GM12891 (cell line): ENCODE measurements around the gene IFIT3.

Source experiments
- PAX5 ChIP-seq: IDR thresholded peaks from 2 replicates; pipeline ENCODE4 v1.6.1; 2011; ENCODE audit warnings: low read length, moderate library complexity, mild to moderate bottlenecking; ENCODE audit not compliant: insufficient read depth, severe bottlenecking
- POLR2A ChIP-seq: IDR thresholded peaks from 2 replicates; pipeline ENCODE4 v1.6.1; 2011; ENCODE audit warnings: low read depth, low read length, control low read depth
- POLR2AphosphoS5 ChIP-seq: IDR thresholded peaks from 2 replicates; pipeline ENCODE4 v1.6.1; 2011; ENCODE audit warnings: low read depth, low read length, control low read depth
- TAF1 ChIP-seq: IDR thresholded peaks from 2 replicates; pipeline ENCODE4 v1.6.1; 2011; ENCODE audit warnings: low read depth, low read length, control low read depth

DNA sequence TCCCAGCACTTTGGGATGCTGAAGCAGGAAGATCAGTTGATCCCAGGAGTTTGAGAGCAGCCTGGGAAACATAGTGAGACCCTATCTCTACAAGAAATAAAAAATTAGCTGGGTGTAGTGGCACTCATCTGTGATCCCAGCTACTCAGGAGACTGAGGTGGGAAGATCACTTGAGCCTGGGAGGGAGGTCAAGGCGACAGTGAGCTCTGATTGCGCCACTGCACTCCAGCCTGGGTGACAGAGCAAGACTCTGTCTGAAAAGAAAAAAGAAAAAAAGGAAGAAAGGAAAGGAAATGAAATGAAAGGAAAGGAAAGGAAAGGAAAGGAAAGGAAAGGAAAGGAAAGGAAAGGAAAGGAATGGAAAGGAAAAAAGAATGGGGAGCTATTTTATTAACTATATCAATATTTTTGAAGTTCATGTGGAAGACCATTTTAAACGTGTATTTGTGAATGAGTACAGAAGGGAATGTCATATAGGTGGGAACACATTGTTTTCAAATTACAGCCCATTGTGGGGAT lies 33.0 kb upstream of the IFIT3 start:
- TF ChIP-seq POLR2A (no peak), PAX5 (no peak), POLR2AphosphoS5 (no peak), TAF1 (no peak)
